ENCODE measurements around the gene ZNF575.
"Not testable (repeated sequence)": the region's sequence is repeated elsewhere in the genome, so short reads cannot be mapped to it uniquely, and the experiment has no call there.

Gene ZNF575

DNA sequence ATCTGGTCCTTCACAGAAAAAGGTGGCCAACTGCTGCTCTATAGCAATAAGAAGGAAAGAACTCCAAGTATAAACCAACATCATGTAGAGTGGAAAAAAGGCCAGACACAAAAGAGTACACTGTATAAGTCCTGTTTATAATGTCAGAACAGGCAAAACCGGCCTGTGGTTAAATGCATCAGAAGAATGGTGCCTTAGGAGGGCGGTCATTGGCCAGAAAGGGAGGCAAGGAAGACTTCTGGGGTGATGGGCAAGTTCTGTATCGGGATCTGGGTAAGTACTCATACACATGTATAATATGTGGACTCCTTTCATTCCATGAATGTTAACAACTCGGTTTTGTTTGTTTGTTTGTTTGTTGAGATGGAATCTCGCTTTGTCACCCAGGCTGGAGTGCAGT, 10.1 kb upstream of the ZNF575 start:
- DNase-seq (ENCODE audit: low read depth), result no peak
- no peak overlapping the region for H3K4me3 ChIP-seq (ENCODE audit: control insufficient read depth, low read depth, low read length)
- TF ChIP-seq, protein P1, sequence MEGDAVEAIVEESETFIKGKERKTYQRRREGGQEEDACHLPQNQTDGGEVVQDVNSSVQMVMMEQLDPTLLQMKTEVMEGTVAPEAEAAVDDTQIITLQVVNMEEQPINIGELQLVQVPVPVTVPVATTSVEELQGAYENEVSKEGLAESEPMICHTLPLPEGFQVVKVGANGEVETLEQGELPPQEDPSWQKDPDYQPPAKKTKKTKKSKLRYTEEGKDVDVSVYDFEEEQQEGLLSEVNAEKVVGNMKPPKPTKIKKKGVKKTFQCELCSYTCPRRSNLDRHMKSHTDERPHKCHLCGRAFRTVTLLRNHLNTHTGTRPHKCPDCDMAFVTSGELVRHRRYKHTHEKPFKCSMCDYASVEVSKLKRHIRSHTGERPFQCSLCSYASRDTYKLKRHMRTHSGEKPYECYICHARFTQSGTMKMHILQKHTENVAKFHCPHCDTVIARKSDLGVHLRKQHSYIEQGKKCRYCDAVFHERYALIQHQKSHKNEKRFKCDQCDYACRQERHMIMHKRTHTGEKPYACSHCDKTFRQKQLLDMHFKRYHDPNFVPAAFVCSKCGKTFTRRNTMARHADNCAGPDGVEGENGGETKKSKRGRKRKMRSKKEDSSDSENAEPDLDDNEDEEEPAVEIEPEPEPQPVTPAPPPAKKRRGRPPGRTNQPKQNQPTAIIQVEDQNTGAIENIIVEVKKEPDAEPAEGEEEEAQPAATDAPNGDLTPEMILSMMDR (conservative IDR thresholded peaks at IDR 0.05; ENCODE audit: control insufficient read depth, insufficient read depth, low read depth, low read length), result no peak

DNA sequence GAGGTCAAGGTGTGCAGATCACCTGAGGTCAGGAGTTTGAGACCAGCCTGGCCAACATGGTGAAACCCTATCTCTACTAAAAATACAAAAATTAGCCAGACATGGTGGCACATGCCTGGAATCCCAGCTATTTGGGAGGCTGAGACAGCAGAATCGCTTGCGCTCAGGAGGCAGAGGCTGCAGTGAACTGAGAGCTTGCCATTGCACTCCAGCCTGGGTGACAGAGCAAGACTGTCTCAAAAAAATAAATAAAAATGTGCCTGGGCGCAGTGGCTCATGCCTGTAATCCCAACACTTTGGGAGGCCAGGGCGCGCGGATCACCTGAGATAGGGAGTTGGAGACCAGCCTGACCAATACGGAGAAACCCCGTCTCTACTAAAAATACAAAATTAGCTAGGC, 9.3 kb upstream of the ZNF575 start:
- H3K4me3 ChIP-seq (ENCODE audit: control insufficient read depth, low read depth, low read length); DNase-seq (ENCODE audit: low read depth): not testable (repeated sequence)

DNA sequence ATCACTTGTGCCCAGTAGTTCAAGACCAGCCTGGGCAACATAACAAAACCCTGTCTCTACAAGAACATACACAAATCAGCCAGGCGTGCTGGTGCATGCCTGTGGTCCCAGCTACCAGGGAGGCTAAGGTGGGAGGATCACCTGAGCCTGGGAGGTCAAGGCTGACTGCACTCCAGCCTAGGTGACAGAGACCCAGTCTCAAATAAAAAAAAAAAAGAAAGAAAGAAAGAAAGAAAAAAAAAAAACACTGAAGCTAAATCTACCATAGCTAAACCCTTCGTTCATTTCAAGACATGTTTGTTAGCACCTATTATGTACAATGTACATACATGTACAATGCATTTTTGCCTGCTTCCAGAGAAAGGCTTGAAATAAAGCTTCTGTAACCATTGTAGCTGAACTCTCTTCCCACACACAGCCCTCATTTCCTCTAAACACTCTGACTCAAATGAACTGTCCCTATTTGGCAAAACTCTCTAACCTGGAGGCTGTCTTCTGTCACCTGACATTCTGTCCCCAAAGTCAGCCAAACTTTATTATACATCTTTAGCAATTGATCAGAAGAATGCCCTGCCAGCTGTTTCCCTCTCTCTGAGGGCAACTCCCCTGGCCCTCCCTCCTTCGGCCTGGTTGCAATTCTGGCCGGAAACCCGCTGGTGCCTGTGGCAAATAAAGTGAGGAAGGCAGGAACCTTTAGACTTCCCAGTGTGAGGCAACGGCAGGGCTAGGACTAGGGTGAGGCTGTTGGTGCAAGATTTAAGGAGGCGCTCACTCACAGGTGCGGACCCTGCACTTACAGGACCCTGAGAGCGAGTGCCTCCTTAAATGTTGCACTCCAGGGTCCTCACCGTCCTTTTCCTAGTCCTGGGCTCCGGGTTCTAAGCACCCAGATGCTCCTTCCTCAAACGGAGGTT, 7.8 kb upstream of the ZNF575 start:
- peak; percentile 29 for DNase-seq (ENCODE audit: low read depth)
- peak overlapping the region; percentile 85 for H3K4me3 ChIP-seq (ENCODE audit: control insufficient read depth, low read depth, low read length)
- TF ChIP-seq, protein P1 (conservative IDR thresholded peaks at IDR 0.05; ENCODE audit: control insufficient read depth, insufficient read depth, low read depth, low read length), result no peak

DNA sequence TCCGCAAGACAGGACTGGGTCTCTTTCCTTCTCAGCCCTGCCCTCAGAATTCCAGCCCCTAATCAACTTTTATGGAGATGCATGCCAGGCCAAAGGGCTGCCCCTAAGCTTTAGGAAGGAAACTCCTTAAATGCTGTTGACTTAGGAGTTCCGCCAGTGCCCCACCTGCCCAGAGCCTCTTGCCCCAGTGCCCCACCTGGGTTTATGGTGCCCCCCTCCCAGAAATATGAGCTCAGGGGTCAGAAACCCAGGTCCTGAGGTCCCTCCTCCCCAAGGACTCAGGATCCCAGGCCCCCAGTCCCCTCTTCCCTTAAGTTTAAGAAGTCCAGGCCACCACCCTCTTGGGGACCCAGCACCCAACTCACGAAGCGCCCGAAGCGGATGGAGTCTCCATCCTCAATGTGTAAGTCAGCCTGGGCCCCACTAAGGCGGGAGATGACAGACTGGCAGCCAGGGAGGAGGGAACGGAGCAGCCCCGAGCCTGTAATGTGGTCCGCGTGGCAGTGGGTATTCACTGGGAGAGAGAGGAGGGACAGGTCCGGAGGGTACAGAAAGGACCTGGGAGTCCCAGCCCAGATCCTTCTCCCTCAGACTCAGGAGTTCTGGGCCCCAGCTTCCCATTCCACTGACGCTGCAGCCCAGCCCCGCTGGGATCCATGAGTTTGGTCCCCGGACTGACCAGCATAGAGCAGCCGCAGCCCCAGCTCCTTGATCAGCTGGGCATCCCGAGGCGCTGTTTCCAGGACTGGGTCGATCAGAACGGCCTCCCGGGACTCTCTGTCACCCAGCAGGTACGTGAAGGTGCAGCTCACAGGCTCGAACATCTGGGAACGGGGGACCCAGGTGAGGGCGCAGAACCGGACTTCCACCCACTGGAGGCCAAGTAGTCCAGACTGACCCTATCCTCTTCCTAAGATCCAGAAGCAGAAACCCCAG, 6.9 kb upstream of the ZNF575 start:
- peak overlapping the region; percentile 85 for H3K4me3 ChIP-seq (ENCODE audit: control insufficient read depth, low read depth, low read length)

DNA sequence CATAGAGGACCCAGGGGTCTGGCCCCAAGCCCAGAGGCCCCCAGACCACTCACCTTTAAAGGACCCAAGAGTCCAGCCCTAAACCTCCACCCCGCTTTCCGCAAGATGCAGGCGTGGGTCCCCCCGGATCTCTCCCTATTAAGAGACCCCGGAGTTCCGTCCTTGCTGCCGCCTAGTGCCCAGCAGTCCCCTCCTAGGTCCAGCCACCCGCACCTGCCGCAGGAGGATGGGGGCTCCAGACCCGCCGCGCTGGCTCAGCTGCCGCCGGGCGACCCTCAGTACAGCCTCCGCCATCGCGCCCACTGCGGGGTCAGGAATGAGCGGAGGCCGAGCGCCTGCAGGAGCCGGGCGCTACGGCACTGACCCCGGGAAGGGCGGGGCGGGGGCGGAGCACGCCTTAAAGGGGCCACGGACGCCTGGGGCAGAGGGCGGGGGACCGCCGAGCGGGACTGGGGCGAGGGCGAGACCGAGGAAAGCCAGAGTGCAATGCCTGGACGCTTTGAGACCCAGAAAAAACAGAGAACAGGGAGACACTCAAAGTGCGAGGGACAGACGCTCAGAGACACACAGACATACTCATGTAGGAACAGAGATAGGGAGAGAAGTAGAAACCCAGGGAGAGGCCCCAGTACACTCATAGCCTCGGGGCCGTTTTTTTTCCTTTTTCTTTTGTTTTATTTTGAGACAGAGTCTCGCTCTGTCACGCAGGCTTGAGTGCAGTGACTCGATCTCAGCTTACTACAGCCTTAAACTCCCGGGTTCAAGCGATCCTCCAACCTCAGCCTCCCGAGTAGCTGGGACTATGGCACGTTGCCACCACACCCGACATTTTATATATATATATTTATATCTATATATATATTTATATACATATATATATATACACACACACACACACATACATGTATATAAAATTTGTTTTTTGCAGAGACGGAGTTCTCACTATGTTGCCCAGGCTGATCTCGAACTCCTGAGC, 5.8 kb upstream of the ZNF575 start, which contains the start of gene ETHE1:
ETHE1 (minus strand) TSS at position 318 of the 976 bp plus-strand sequence; CDS start at position 294, 24 bp downstream.
- H3K4me3 ChIP-seq (ENCODE audit: control insufficient read depth, low read depth, low read length), result peak within 1 kb of the TSS; percentile 85
- TF ChIP-seq, protein P1 (conservative IDR thresholded peaks at IDR 0.05; ENCODE audit: control insufficient read depth, insufficient read depth, low read depth, low read length), result no peak

More for the DNA sequence above, 6.9 kb upstream of the ZNF575 start:
- DNase-seq (ENCODE audit: low read depth), result no peak
- TF ChIP-seq, protein P1 (conservative IDR thresholded peaks at IDR 0.05; ENCODE audit: control insufficient read depth, insufficient read depth, low read depth, low read length), result no peak

DNA sequence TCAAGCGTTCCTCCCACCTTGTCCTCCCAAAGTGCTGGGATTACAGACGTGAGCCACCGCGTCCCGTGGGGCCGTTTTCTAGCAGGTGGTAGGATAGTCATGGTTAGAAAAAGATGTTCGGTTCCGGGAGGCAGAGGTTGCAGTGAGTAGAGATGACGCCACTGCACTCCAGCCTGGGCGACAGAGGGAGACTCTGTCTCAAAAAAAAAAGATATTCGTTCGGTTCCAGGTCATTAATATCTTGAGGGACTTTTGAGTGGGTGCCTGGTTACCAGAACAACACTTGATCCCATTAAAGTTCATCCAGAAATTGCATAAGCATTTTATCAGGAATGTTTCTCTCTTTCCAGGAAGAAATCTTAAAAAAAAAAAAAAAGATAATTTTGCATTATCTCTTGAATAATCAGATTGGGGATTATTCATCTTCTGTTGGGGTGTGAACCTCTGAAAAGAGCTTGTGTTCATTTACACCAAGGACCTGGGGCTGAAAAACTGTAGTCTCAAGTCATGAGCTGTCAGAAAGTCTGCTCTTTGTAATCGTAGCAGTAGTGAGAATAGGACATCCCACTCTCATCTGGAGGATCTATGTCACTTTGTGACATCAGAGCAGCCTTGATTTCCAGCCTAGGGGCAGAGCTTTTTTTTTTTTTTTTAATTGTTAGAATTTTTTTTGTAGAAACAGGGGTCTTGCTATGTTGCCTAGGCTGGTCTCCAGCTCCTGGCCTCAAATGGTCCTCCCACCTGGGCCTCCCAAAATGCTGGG, 4.9 kb upstream of the ZNF575 start:
- peak overlapping the region; percentile 85 for H3K4me3 ChIP-seq (ENCODE audit: control insufficient read depth, low read depth, low read length)
- peak; percentile 44 for DNase-seq (ENCODE audit: low read depth)
- TF ChIP-seq, protein P1 (conservative IDR thresholded peaks at IDR 0.05; ENCODE audit: control insufficient read depth, insufficient read depth, low read depth, low read length), result no peak

More for the DNA sequence above, 5.8 kb upstream of the ZNF575 start, which contains the start of gene ETHE1:
- peak; percentile 31 for DNase-seq (ENCODE audit: low read depth)
